GM19238 (cell line): ENCODE data around the gene OTOP2.
"Not testable (repeated sequence)": the region's sequence is repeated elsewhere in the genome, so short reads cannot be mapped to it uniquely, and the experiment has no call there.

Experiments used
- DNase-seq: peaks from one replicate; pipeline ENCODE4 v3.0.0; 2011; ENCODE audit warnings: low spot score; ENCODE audit not compliant: insufficient read length

OTOP2 gene

DNA sequence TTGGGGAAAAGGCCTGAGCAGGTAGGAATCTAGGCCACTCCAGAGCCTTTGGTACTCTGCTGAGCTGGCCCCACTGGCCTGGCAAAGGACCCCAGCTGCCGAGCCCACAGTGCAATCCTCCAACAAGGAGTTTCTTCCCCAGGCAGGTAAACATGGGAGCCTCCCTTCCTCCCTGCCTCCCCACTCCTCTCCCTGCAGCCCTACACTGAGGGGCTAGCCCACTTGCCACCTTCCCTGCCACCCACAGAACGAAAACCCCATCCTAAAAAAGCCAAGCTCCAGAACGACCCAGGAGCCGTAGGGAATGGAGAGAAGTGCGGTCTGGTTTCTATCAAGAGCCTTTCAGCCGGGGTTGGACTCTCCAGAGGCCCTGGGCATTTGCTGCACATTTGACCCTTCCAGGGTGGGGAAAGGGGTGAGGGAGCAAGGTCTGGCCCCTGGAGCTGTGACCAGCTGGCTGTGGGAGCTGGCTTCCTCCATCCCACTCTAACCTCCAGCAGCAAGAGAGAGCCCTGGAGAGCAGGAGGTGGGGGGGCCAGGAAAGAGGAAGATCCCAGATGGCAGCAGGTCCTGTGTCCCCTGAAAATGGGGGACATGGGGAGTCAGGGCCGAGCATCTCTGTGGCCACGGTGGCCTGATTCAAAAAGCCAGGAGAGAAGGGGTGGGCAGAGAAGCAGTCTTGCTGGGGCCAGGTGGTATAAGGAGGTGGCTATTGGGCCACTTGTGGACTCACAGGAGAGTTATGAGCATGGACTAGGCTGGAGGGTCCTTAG lies 47.2 kb downstream of the OTOP2 start:
- no peak for DNase-seq

DNA sequence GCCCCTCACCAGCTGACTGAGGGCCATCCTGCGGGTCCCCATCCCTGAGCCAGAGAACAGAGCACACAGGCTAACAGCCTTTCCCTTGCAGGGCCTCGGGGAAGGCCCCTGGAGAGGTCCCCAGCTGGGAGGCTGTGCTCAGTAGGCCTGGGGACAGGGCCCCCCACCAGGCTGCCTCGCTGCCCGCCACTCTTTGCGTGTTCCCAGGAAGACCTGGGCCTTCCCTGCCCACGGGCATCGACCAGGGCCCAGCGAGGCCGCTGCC lies 47.7 kb downstream of the OTOP2 start:
- DNase-seq: no peak

DNA sequence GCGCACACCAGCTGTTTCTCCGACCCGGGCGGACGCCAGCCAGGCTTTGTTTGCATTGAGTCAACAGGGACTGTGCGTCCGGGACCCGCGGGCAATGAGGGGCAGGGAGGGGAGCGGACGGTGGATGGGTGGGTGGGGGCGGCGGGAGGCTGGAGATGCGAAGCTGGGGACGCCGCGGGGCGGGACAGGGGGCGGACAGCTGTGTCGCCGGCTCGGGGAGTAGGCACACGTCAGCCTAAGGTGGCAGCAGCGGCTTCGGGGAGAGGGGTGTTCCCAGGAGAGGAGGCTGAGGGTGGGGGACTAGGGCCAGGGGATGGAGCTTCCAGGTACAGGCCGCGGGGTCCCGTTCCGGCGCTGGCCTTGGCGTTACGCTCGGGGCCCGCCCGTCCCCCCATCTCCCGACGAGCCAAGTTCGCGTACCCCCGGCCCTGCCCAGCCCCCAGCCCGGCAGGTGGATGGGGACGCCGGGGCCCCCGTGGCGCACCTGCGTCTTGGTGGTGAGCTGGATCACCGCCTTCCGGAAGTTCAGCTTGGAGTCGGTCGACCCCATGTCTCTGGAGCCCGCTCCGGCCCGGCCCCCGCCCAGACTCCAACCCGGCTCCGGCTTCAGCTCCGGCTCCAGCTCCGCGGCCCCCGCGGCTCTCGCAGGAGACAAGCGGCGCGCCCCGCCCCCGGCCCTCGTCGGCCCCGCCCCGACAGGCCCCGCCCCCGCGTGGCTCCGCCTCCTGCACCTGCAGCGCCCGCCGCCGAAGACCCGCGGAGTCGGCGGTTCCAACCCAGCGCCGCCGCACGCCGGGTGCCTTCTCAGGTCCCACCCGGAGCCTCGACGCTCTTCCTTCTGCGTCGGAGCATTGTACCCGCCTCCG lies 48.3 kb downstream of the OTOP2 start, which contains the start of gene HID1:
Gene HID1 (minus strand): TSS at position 653 of the 866 bp plus-strand sequence. CDS start 103 bp downstream, at position 550.
- peak; percentile 76 for DNase-seq

DNA sequence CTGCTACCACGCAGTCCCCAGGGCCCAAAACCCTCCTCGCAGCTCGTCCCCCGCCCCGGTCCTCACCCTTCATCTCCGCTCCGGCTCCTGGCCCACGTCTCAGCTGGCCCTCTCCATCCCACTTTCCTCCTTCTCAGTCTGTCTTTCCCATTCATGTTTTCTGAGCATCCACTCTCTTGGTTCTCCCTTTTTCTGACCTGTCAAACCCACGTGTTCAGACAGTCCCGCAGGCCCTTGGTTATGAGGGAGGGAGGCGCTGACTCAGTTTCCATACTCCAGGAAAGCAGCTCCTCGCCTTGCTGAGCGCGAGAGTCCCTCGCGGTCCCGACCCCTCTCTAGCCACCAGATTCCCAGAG lies 48.9 kb downstream of the OTOP2 start:
- no peak for DNase-seq

DNA sequence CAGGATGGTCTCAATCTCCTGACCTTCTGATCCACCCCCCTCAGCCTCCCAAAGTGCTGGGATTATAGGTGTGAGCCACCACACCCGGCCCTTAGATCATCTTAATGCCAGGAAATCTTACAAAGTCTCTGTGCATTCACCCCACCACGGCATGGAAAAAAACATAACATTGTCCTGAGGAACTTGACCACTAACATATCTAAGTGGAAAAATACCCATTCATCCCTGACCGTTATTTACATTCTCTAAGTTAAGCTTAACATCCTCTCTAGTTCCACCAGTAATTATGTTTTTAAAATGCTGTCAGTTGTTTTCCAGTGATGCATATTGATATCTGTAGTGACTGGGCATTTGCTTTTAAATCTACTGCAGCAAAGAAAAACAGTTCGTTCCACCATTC lies 51.9 kb downstream of the OTOP2 start:
- no peak for DNase-seq

DNA sequence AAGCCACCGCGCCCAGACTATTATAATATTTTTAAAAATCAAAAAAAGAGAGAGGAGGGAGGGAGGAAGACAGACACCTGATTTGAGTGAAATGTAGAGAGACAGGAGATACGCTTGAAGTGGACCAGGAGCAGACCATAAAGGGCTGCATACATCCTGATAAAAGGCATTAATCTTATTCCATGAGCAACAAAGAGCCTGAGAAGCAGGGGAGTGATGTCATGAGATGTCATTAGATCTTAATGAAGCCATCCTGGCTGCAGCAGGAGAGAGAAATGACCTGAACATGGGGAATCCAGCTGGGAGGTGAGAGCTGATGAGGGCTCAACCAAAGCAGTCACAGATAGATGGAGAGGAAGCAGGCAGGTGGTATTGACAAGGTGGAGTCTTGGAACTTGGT lies 53.7 kb downstream of the OTOP2 start:
- no peak for DNase-seq

DNA sequence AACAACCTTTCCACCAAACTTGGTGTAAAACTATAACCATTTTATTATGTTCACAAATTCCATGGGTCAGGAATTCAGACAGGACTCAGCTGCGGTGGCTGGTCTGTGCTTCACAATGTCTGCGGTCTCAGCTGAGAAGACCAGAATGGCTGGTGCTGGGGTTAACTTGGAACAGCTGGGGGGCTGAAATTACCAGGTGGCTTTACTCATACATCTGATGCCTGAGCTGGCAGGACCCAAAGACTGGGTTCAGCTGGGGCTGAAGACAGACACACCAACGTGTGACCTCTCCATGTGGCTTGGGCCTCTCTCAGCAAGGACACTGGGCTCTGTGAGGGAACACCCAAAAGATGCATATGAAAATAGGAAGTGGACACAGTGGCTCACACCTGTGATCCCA lies 54.2 kb downstream of the OTOP2 start:
- DNase-seq: no peak

DNA sequence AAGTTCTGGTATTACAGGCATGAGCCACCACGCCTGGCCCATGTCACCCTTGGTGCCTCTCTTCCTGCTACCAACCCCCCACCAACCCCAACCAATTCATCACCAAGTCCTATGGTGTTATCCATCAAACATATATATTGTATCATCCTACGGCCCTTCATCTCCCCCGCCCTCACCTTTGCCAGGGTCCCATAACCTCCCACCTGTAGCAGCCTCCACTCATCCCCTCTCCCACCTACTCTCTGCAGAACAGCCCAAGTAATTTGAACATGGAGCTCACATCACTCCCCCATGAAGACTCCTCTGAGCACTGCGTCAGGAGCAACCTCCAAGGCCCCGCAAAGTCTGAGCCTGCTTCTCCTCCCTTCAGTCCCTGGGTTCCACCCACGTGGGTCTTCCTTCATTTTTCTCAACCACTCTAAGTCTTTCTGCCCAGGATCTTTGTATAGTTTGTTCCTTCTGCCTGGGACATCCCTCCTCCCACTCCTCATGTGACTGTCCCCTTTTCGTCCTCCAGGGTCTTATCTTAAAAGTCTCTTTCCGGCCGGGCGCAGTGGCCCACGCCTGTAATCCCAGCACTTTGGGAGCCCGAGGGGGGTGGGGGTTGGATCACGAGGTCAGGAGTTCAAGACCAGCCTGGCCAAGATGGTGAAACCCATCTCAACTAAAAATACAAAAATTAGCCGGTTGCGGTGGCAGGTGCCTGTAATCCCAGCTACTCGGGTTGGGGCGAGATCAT lies 55.5 kb downstream of the OTOP2 start:
- DNase-seq: no peak

DNA sequence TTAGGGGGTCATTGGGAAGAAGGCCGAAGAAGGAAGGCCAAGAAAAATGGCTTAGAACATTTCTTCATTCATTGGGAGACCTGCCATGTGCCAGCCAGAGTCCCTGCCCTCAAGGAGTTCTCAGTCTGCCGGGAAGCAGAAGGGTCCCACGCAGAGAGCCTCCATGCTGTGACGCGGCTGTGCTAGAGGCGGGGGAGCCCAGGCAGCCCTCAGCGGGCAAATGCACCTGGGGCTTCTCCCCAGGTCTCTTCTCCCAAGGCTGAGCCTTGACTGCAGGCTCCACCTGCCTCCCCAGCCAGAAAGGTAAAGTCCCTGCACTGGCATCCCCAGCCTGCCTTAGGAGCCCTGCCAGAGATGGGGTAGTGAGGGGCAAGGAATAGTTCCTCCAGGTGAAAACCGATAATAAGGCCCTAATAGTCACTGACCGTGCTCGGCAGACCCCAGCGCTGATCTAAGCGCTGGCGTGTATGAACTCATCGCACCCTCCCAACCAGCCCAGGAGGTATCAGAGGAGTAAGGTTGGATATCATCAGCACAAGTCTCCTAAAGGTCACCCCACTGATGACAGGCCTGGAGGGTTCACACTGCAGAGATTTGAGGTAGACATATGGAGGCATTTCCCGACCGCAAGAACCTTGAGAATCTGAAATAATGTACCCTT lies 57.4 kb downstream of the OTOP2 start:
- no peak for DNase-seq

DNA sequence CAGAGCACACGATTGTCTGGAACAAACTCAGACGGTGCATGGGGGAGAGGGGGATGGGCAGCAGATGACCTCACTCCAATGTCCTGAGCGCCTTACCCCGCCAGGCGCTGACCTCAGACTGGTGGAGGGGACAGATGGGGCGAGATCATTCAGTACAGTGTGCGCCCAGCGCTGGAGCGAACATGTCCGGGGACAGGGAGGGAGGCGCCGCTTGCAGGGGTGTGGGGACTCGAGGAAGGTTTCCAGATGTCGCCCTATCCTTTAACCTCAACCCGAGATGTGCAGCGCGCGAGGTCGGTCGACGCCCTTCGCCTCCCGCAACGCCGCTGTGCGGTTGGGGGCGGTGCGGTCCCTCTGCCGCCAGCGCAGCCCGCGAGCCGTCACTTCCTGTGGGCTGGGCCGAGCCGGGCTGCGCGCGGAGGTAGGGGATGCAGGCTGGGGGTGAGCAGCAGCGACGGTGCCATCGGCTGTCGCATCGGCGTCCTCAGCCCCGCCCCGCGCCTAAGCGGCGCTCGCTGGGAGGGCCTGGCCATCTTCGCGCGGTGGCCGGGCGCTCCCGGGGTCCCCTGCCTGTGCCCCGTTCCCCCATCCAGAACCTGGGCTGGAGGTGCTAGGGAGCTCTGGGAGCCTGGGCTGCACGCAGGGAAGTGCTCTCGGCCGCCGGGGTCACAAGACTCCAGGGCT lies 58.0 kb downstream of the OTOP2 start:
- DNase-seq: peak; percentile 67

DNA sequence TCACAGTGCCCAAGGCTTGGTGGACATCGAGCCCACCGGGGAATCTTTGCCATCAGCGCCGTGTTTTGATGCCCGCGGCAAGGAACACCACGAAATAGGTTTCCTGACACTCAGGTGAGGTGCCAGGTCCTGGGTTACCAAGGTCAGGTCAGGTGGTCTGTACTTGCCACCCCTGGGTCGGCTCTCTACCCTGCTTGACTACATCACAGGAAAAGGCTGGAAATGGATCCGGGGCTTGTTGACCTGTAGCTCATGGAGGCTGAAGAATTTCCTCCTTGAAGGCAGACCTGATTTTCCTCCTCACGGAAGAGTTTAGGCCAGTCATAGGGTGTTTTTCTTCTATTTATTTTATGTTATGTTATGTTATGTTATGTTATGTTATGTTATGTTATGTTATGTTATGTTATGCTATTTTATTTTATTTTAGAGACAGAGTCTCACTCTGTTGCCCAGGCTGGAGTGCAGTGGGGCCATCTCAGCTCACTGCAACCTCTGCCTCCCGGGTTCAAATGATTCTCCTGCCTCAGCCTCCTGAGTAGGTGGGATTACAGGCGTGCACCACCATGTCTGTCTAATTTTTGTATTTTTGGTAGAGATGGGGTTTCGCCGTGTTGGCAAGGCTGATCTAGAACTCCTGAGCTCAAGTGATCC lies 58.7 kb downstream of the OTOP2 start:
- DNase-seq: not testable (repeated sequence)
